GM18868 (cell line): ENCODE results near the gene PCCA.
A peak's percentile ranks its signal among the peaks of the same experiment; 100 is the strongest.

Experiments used
- ATAC-seq: cut with Tn5 transposase; IDR thresholded peaks from one replicate; pipeline ENCODE4 v1.9.1; 2021; ENCODE audit warnings: mild to moderate bottlenecking, moderate library complexity; ENCODE audit not compliant: unreplicated experiment

Gene PCCA

DNA sequence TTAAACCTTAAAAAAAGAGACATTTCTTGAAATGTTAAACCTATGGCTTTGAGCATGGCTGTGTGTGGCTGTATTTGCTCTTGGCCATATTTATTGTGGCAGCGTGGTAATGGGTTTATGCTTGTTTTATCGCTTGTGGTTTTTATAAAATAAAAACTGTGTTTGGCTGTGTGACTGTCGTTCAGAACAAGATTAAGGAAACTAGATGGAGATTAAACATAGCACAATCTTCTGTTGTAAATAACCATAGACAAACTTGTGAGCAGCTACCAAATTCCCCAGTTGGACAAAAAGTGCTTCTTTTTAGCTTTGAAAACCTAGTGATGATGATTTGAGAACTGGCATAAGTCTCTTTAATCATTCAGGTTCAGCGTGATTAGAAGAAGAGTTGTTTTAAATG, 308.7 kb downstream of the PCCA start:
- ATAC-seq, result no peak

DNA sequence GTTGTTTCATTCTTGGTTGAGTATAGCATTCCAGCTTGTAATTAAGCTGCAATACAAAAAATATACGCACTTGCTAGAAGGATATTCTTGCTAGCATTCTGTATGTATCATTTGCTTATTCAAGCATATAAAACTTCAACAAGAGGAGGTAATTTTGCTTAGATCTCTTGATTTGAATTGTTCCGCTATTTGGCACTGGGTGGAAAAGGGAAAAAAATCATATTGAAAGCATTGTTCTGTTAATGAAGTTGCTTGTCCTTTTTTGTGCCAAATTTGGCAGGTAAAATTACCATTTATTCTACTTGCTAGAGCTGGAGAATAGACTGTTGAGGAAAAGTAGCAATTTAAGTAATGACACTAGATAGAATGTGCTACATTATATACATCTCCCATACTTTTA, 309.5 kb downstream of the PCCA start:
- ATAC-seq, result no peak

DNA sequence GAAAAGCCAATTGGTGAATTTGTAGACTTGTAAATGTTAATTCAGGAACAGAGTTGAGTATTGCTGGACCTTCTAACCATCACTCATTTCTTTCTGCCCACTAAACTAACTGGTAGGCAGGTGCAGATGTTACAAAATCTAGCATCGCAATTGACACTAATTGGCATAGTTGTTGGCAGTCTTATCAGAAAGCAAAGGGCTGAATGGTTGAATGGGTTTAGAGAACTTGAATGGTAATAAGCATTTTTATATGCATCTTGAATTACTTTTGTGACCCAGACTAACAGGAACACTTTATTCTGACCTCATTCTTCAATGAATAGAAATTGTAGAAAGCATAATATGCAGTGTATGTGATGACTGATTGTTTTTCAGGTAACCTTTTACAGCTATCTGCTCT, 310.6 kb downstream of the PCCA start:
- no peak for ATAC-seq

- ATAC-seq, result no peak
Measured at GRCh38 chr13:100403675-100404074, 314.8 kb downstream of the PCCA start.

GRCh38 chr13:100409132-100409531, 320.2 kb downstream of the PCCA start:
- no peak for ATAC-seq

DNA sequence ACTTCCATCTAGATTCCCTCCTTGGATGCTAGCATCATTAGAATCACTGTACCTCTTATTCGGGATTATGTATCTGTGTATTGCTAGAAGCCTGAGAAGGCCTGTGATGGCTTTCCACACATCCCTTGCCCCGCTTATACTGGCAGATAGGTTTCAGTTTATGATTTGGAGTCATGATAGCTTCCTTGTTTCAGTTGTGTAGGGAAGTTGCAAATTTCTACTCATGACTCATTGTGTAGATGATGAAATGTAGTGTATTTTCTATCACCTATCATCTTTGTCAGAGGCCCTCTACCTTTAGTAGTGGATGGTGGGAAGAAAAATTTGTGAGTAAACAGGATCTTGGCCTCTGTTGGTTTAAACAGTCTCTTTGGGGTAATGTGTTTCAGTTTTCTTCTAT, 334.5 kb downstream of the PCCA start:
- no peak for ATAC-seq

DNA sequence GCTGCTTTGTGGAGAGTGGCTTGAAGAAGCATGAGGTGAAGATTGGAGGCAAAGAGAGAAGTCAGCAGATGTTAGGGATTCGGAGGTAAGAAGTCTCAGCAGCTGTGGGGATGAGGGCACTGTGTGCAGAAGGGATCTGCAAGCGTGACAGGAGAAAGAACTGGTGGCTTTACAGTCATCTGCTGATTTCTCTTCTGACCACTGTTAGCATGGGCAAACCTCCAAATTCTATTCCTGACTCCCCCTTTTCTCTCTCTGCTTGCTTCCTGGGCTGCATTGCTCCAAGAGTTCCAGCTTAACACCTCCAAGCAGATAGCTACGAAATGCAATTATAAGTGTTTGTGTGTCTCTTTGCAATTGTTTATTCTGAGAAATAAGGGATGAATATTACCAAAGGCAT, 340.1 kb downstream of the PCCA start:
- ATAC-seq, result no peak

GRCh38 chr13:100432611-100433010, 343.7 kb downstream of the PCCA start:
- ATAC-seq, result no peak

- ATAC-seq, result no peak
Measured at GRCh38 chr13:100433475-100433874, 344.6 kb downstream of the PCCA start.

DNA sequence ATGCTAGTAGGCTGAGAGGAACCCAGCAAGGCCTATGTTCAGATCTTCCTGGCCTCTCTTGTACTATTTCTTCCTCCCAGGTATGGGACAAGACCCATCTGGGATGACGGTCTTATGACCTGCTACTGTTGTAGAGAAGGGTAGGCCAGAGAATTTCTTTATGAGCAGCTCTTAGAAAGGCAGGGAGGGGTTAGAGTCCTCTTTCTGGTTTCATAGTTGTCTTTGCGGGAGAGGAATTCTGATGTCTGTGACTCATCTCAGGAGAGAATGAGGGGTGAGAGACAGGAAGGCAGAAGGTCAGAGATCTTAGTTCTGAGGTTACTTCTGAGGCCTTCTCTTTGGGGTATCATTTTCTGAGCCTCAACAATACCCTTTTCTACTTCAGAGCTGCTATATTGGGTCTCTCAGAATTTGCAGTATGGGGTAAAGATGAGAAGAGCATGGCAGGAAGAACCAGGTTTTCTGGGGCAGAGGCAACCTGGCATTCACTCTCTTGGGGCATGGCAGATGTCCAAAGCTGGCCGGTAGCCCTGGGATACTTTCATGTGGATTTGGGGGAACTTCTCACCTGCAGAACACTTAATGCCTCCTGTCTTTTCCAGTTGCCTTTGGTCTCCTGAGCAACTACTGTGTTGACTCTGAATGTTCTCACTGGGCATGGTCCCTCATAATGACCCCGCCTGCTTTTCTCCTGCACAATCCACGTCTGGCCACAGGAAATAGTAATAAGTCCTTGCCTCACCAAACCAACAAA, 345.3 kb downstream of the PCCA start:
- peak; percentile 93 for ATAC-seq

- no peak for ATAC-seq
Measured at GRCh38 chr13:100436099-100436498, 347.2 kb downstream of the PCCA start.

DNA sequence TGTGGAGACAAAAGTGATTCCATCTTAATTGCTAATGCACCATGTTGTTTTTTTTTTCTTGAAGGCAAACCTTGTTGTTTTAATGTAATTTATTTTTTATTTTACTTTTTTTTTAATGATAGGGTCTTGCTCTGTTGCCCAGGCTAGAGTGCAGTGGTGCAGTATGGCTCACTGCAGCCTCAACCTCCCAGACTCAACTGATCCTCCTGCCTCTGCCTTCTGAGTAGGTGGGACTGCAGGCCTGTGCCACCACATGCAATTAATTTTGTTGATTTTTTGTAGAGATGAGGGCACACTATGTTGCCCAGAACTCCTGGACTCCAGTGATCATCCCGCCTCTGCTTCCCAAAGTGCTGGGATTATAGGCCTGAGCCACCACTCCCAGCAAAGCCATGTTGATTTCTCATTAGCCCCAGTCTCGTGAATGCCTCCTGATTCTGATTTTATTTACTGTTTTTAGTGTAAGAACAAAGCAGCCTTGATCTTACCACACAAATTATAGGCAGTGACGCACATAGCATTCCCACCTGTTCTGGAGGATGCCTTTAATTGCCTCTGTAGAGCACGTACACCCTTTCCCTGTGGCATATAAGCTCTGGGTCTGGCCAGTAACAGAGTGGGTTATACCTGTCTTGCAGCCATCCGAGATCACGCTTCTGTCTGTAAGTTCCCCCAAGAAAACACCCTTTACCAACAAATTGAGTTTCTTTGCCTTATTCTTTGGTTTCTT, 349.3 kb downstream of the PCCA start:
- no peak for ATAC-seq

- ATAC-seq, result no peak
Measured at GRCh38 chr13:100439247-100439970, 350.5 kb downstream of the PCCA start.

DNA sequence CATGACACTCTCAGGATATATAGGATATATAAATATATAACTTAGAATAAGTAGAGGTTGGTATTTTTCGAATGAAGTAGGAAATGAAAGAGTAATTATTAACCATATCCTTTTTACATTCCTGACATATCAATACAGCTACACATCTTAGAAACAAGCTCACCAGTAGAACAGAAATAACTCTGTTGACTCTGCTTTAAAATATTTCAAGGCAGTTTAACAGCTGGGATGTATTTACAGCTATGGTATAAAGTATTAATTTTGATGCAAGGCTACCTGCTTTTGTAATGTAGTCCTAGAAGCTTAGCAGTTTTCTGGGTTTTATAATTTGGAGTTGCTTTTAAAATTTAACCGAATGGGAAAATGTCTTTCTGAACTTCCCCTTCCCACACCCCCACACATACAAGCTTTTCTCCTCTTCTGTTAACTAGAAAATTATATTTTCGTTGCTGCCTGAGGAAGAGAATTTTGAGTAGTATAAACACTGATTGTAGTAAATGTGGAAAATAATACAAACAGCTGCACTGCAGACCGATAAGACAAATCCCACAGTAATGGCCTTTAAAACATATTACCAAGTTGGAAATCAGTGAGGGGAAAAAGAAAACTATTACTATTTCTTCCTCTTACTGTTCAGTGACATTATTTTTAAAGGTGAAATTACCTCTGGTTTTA, 352.0 kb downstream of the PCCA start:
- ATAC-seq, result no peak

DNA sequence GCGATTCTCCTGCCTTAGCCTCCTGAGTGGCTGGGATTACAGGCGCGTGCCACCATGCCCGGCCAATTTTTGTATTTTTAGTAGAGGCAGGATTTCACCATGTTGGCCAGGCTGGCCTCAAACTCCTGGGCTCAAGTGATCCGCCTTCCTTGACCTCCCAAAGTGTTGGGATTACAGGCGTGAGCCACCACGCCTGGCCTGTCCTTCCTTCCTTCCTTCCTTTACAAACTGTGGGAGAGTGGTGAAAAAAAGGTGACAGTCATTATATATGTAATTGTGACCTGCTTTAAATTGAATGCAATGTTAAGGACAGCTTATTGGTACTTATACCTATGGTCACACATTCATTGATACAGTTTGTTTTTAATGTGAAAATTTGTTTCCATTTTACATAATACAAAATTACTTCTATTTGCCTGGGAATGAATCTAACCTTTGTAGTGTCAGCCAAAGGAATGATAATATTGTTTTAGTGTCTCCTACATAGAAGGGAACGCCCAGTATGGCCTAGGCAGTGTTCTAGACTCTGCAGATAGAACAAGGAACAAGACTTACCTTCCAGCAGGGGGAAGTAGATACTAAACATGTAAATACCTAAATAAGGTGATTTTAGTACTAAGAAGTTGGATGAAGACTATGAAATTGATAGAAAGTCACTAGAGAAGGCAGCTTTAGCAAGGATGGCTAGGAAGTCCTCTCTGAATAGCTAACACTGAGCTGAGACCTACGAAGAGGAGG, 353.4 kb downstream of the PCCA start:
- ATAC-seq, result no peak

GRCh38 chr13:100443278-100443997, 354.5 kb downstream of the PCCA start:
- no peak for ATAC-seq

- no peak for ATAC-seq
Measured at GRCh38 chr13:100443998-100444328, 355.1 kb downstream of the PCCA start.

- ATAC-seq, result no peak
Measured at GRCh38 chr13:100447831-100448230, 358.9 kb downstream of the PCCA start.

- ATAC-seq, result no peak
Measured at GRCh38 chr13:100451923-100452322, 363.0 kb downstream of the PCCA start.

GRCh38 chr13:100454876-100455275, 366.0 kb downstream of the PCCA start:
- no peak for ATAC-seq
